ENCODE data around the gene GRIA1. TPM values are rescaled to one million over a fixed set of nuclear protein-coding genes. Genes with fewer than 3 reads are reported as not detected.

Gene GRIA1
- total and polyA plus RNA-seq, 2 of the 4 experiments (the other 2 are of a cell fraction), result 0.48 to 1.3 TPM

DNA sequence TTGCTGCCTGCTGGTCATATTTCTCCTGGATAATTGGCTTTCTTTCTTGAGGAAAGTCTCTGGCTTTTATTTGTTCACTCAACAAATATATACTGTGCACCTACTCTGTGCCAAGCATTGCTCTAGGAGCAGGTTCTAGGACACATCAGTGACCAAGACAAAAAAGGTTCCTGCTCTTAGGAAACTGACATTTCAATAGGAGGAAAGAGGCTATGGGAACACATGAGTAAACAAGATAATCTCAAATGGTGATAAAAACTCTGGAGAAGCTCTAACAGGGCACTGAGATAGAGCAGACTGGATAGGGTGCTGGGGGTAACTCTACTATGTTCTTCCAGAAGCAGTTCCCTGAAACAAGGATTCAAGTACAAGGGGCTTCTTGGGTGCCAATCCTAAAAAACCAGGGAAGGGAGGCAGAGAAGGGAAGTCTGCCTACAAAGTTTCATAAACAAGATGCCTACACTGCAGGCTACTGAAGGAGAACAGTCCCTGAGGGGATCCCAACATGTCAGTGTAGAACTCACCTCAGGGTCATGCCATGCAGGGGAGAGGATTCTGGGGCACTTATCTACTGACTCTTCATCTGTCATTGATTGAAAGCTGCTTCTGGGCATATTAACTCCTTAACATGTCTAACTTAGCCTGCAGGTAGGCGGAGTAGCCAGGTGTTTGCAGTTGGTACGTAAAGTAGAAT lies 181.3 kb downstream of the GRIA1 start:
- dilution Hi-C loops (cut with HindIII; ENCODE audit: low sequenced_read_pairs, unreplicated experiment) (no loop called here), in situ Hi-C loops (cut with MboI; ENCODE audit: low sequenced_read_pairs) (no loop called here), intact Hi-C loops (cut with micrococcal nuclease) (no loop called here)
- no peak overlapping the region for H4K91ac ChIP-seq (ENCODE audit: insufficient read depth, low read depth, low read length)
- DNase-seq (no peak), ATAC-seq (ENCODE audit: low read depth) (no peak)
- no peak overlapping the region for H3K23ac ChIP-seq (ENCODE audit: low read depth, low read length)
- no CpG with 5 or more reads among the region's 2 CpGs for WGBS, 2 experiments (ENCODE audit: extremely low coverage in 2 of 2, insufficient read length in 1 of 2)
- H3K79me1 ChIP-seq (ENCODE audit: low read depth in 1 of 2, low read length in 2 of 2), result no peaks in the 10 kb centered on the region
- H2BK15ac ChIP-seq (ENCODE audit: low read depth, low read length), result no peak overlapping the region
- H3K36me3 ChIP-seq (ENCODE audit: control insufficient read depth, insufficient read depth, low read length), result no peaks in the 10 kb centered on the region
- no peak overlapping the region for H3K4ac ChIP-seq (ENCODE audit: low read depth, low read length)
- H3K27me3 ChIP-seq (ENCODE audit: control insufficient read depth, insufficient read depth, low read length), result no peaks in the 10 kb centered on the region
- H2AK9ac ChIP-seq (replicated peaks; ENCODE audit: low read depth, low read length, poor library complexity), result no peak overlapping the region
- H3K9me3 ChIP-seq (ENCODE audit: control insufficient read depth, insufficient read depth, low read length), result no peaks in the 10 kb centered on the region
- H3K4me3 ChIP-seq (ENCODE audit: insufficient read depth, low read depth, low read length), result no peak overlapping the region
- H2BK120ac ChIP-seq (ENCODE audit: low read depth, low read length), result no peak overlapping the region
- H2AK5ac ChIP-seq (ENCODE audit: low read depth, low read length), result no peak overlapping the region
- no peaks in the 10 kb centered on the region for H3K9me1 ChIP-seq (ENCODE audit: insufficient read depth, low read length)
- H3K9ac ChIP-seq (ENCODE audit: low read depth, low read length), result no peak overlapping the region
- no peaks in the 10 kb centered on the region for H4K20me1 ChIP-seq (ENCODE audit: insufficient read depth, low read length)
- H3K14ac ChIP-seq (replicated peaks; ENCODE audit: low read depth, low read length), result no peak overlapping the region
- H4K5ac ChIP-seq (ENCODE audit: low read depth, low read length), result no peak overlapping the region
- BruUV-seq (replicated peaks), result no TSS peak
- no peak for TF ChIP-seq RCOR1 (IDR thresholded peaks at IDR 0.05; ENCODE audit: insufficient replicate concordance, low read length)
- no peak for TF ChIP-seq BHLHE40 (IDR thresholded peaks at IDR 0.05; ENCODE audit: low read depth, low read length)
- TF ChIP-seq NFE2L2 (IDR thresholded peaks at IDR 0.05; ENCODE audit: low read depth, low read length), result no peak
- TF ChIP-seq, protein P1, sequence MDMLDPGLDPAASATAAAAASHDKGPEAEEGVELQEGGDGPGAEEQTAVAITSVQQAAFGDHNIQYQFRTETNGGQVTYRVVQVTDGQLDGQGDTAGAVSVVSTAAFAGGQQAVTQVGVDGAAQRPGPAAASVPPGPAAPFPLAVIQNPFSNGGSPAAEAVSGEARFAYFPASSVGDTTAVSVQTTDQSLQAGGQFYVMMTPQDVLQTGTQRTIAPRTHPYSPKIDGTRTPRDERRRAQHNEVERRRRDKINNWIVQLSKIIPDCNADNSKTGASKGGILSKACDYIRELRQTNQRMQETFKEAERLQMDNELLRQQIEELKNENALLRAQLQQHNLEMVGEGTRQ (IDR thresholded peaks at IDR 0.05; ENCODE audit: low read depth, low read length), result no peak
- no peak for TF ChIP-seq FOS (IDR thresholded peaks at IDR 0.05; ENCODE audit: low read depth, low read length)
- TF ChIP-seq, protein P2, sequence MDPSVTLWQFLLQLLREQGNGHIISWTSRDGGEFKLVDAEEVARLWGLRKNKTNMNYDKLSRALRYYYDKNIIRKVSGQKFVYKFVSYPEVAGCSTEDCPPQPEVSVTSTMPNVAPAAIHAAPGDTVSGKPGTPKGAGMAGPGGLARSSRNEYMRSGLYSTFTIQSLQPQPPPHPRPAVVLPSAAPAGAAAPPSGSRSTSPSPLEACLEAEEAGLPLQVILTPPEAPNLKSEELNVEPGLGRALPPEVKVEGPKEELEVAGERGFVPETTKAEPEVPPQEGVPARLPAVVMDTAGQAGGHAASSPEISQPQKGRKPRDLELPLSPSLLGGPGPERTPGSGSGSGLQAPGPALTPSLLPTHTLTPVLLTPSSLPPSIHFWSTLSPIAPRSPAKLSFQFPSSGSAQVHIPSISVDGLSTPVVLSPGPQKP (IDR thresholded peaks at IDR 0.05; ENCODE audit: borderline replicate concordance, low read depth, low read length), result no peak
- no peak for TF ChIP-seq MXI1 (IDR thresholded peaks at IDR 0.05; ENCODE audit: borderline replicate concordance, low read depth, low read length)
- no peak for TF ChIP-seq CHD1 (IDR thresholded peaks at IDR 0.05; ENCODE audit: low read depth, low read length)
- no peak for TF ChIP-seq RFX5 (IDR thresholded peaks at IDR 0.05; ENCODE audit: low read depth, low read length)
- no peak for TF ChIP-seq MAFK (IDR thresholded peaks at IDR 0.05; ENCODE audit: low read depth, low read length)
- TF ChIP-seq, protein P3, sequence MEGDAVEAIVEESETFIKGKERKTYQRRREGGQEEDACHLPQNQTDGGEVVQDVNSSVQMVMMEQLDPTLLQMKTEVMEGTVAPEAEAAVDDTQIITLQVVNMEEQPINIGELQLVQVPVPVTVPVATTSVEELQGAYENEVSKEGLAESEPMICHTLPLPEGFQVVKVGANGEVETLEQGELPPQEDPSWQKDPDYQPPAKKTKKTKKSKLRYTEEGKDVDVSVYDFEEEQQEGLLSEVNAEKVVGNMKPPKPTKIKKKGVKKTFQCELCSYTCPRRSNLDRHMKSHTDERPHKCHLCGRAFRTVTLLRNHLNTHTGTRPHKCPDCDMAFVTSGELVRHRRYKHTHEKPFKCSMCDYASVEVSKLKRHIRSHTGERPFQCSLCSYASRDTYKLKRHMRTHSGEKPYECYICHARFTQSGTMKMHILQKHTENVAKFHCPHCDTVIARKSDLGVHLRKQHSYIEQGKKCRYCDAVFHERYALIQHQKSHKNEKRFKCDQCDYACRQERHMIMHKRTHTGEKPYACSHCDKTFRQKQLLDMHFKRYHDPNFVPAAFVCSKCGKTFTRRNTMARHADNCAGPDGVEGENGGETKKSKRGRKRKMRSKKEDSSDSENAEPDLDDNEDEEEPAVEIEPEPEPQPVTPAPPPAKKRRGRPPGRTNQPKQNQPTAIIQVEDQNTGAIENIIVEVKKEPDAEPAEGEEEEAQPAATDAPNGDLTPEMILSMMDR (conservative IDR thresholded peaks at IDR 0.05; ENCODE audit: low read depth, low read length), result no peak
- TF ChIP-seq MAZ (IDR thresholded peaks at IDR 0.05; ENCODE audit: borderline replicate concordance, low read depth, low read length), result no peak
- no peak for TF ChIP-seq RAD21 (IDR thresholded peaks at IDR 0.05; ENCODE audit: low read length)
- TF ChIP-seq POLR2A (IDR thresholded peaks at IDR 0.05; ENCODE audit: low read depth, low read length), result no peak
- no peak for TF ChIP-seq CEBPB (IDR thresholded peaks at IDR 0.05; ENCODE audit: low read depth, low read length)
- TF ChIP-seq SMC3 (IDR thresholded peaks at IDR 0.05; ENCODE audit: low read depth, low read length), result no peak
- H2BK20ac ChIP-seq (ENCODE audit: low read depth, low read length), result no peak overlapping the region
- ChIA-PET CTCF (no interaction called here), POLR2A (ENCODE audit: unreplicated experiment) (no interaction called here)
- H3K4me2 ChIP-seq (ENCODE audit: low read depth, low read length), result no peak overlapping the region
- H2BK5ac ChIP-seq (ENCODE audit: low read depth, low read length, poor library complexity, severe bottlenecking), result no peak overlapping the region
- no peak overlapping the region for H4K8ac ChIP-seq (ENCODE audit: low read depth in 2 of 2, low read length in 2 of 2)
- H3K18ac ChIP-seq (ENCODE audit: low read depth, low read length), result no peak overlapping the region
- 0 out of 2 replicates have a peak, but pooled peaks cover 2% of the 10 kb centered on the region for H3K4me1 ChIP-seq (ENCODE audit: control insufficient read depth, insufficient read depth, low read length)
- no peak overlapping the region for H2AFZ ChIP-seq (replicated peaks; ENCODE audit: low read length, poor library complexity)
- H3K27ac ChIP-seq (ENCODE audit: insufficient read depth, low read length), result no peak overlapping the region
- no peak overlapping the region for H3K56ac ChIP-seq (ENCODE audit: extremely low read depth, insufficient read depth, low read length)
